Choroid plexus epithelial cell (primary cell): ENCODE data around the gene KCNH3.

ENCODE experiments used
- DNase-seq: peaks from one replicate; pipeline ENCODE4 v3.0.0-alpha.2; 2010; ENCODE audit warnings: low read depth
- H3K4me3 ChIP-seq: 2 replicates; pipeline ENCODE4 v1.5.1; 2011; ENCODE audit warnings: low read depth, mild to moderate bottlenecking, control low read depth, low read length, moderate library complexity
- CTCF ChIP-seq: conservative IDR thresholded peaks from 2 replicates; pipeline ENCODE4 v1.5.1; 2011; ENCODE audit warnings: low read depth, mild to moderate bottlenecking, control low read depth, inconsistent platforms, low read length, moderate library complexity

The KCNH3 gene

GRCh38 chr12:49562233-49562632 is 23.4 kb downstream of the KCNH3 start:
- H3K4me3 ChIP-seq, result no peak overlapping the region
- no peak for TF ChIP-seq CTCF
- DNase-seq, result no peak

GRCh38 chr12:49562831-49563230 is 24.0 kb downstream of the KCNH3 start:
- H3K4me3 ChIP-seq, result no peak overlapping the region

GRCh38 chr12:49563951-49564685 is 25.3 kb downstream of the KCNH3 start:
- no peak overlapping the region for H3K4me3 ChIP-seq
- DNase-seq, result no peak
- no peak for TF ChIP-seq CTCF

More at GRCh38 chr12:49562831-49563230, 24.0 kb downstream of the KCNH3 start:
- no peak for DNase-seq
- no peak for TF ChIP-seq CTCF

- no peak overlapping the region for H3K4me3 ChIP-seq
- DNase-seq, result no peak
- TF ChIP-seq CTCF, result no peak
Measured at GRCh38 chr12:49564686-49565405, 26.0 kb downstream of the KCNH3 start.

- no peak for TF ChIP-seq CTCF
- H3K4me3 ChIP-seq, result no peak overlapping the region
- DNase-seq, result no peak
Measured at GRCh38 chr12:49565406-49566265, 26.8 kb downstream of the KCNH3 start.

- DNase-seq, result no peak
- TF ChIP-seq CTCF, result no peak
- H3K4me3 ChIP-seq, result no peak overlapping the region
Measured at GRCh38 chr12:49566361-49566760, 27.5 kb downstream of the KCNH3 start.
